GM12874 (cell line): ENCODE measurements around the gene CHRNA1.

Experiments
- TF ChIP-seq, protein P1 (sequence below): IDR thresholded peaks from 2 replicates; pipeline ENCODE4 v1.5.1; 2011; ENCODE audit warnings: low read depth, mild to moderate bottlenecking, control low read depth, low read length, moderate library complexity; ENCODE audit not compliant: insufficient read depth

Gene CHRNA1

DNA sequence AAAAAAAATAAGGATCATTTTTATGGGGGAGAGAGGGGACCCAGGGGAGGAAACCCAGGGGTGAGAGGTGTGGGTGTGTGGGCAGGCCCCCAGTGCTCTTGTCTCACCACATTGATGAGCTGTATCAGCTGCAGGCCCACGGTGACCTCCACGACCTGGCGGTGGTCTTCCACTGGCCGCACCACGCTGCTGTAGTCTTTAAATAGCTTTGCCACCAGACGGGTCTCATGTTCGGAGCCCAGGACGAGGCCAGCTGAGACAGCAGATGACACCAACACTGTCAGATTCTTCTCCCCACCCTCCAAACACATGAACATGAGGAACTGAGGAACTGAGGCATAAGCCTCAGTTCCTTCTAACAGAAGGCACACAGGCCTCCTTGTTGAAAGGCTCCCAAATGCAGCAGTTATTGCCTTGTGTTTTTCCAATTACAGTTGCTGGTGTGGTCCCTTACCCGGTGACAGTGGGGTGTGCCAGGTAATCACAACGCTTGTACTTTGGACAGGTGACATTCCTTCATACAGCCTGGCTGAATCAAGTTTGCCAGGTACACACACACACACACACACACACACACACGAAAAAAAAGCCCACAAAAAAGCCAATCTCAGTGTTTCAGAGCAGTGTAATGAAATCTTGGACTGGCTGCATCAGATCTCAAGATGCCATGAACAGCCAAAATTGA, 4.7 kb downstream of the CHRNA1 start:
- TF ChIP-seq, protein P1, sequence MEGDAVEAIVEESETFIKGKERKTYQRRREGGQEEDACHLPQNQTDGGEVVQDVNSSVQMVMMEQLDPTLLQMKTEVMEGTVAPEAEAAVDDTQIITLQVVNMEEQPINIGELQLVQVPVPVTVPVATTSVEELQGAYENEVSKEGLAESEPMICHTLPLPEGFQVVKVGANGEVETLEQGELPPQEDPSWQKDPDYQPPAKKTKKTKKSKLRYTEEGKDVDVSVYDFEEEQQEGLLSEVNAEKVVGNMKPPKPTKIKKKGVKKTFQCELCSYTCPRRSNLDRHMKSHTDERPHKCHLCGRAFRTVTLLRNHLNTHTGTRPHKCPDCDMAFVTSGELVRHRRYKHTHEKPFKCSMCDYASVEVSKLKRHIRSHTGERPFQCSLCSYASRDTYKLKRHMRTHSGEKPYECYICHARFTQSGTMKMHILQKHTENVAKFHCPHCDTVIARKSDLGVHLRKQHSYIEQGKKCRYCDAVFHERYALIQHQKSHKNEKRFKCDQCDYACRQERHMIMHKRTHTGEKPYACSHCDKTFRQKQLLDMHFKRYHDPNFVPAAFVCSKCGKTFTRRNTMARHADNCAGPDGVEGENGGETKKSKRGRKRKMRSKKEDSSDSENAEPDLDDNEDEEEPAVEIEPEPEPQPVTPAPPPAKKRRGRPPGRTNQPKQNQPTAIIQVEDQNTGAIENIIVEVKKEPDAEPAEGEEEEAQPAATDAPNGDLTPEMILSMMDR = no peak

DNA sequence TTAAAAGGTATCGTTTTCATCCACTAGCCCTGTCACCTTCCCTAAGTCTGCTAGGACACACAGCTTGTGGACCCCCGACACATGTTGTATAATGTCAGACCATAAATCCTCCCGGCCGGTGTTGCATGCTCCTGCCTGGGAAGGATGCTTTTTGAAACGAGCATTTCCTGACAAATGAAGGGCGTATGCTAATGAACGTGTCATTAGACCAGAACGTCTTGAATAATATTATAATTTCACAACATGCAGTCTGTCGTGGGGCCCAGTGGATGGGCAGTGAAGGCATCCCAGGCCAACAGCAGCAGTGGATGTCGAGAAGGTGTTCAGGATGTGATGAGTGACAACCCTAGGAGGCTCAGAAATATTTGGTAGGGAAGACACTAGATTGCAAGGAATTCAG, 7.5 kb downstream of the CHRNA1 start:
- TF ChIP-seq, protein P1 = no peak

DNA sequence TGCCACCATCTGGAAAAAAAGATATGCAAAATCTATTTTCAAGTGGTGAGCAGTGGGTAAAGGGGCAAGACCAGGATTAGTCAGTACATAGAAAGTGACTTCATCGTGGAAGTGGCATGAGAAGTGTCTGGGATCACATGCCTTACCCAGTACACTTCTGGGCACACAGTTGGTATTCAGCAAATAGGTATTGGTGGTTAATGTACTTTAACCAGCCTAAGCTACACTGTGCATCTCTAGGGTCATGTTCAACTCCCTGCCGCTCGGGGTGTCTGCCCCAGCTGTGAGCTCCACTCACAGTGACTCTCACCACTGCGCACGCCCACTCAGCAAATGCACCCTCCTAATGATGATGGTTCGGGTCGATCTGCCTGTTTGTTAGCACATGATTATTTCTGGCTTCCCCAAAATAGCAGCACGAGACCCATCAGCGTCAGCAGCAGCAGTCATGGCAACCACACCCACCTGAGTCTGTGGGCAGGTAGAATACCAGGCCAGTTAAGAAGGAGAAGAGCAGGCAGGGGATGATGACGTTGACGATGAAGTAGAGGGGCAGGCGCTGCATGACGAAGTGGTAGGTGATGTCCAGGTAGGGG, 11.1 kb downstream of the CHRNA1 start:
- TF ChIP-seq, protein P1 = no peak

DNA sequence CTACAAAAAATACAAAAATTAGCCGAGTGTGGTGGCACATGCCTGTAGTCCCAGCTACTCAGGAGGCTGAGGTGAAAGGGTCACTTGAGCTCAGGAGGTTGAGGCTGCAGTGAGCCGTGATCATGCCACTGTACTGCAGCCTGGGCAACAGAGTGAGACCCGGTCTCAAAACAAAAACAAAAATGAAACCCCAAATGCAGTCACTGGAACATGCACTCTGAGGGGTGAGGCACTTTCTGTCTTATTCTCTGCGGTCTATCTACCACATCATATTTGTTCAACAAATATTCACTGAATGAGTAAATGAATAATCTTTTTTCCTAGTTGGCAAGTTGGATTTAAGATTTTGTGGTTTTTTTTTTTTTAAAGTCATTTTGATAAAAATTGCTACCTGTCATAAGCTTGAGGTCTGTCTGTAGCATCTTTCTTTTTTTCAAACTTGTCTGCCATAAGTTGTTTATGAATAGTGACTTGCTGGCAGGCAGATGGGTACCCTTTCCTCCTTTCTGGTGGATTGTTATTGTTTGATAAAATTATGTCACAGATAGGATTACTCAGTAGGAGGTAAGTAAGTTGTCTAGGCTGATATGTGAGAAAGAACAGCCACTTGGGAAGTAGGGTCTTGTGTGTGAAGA, 11.8 kb downstream of the CHRNA1 start:
- TF ChIP-seq, protein P1 = no peak

DNA sequence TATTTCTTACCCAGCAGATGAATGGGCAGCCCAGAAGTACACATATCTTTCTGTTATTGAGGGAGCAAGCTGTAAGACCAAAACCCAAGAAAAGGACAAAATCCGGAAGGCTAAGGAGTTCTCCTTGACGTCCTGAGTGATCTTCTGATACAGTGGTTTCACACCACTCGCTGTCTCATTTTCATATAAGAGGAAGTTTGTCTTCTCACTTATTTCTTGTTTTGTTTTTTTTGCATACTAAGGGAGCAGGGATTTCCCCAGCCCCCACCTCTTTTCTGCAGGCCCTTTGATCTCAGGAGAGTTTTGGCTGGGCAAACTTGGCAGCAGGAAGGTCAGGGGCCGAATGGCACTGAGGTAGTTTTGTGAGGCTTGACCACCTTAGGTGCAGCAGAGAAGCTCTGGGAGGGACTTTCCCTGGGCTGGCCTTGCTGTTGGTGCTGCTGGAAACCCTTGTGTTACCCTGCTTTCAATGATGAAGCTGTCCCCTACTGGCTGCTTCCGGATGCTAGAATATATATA, 13.3 kb downstream of the CHRNA1 start:
- TF ChIP-seq, protein P1 = peak; percentile 2; the same call in 1 of the 2 replicates

DNA sequence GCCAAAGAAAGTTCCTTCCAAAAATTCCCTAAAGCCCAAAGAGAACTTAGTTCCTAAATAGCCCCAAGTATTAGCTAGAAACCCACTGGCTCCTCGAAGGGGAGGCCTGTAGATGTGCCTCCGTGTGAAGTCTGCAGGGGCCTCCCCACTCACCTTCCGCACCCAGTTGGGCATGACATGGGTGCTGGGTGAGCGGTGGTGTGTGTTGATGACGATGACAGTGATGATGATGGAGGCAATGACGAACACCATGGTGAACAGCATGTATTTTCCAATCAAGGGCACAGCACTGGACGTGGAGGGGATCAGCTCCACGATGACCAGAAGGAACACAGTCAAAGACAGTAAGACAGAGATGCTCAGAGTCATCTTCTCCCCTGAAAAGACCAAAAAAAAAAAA, 14.5 kb downstream of the CHRNA1 start:
- TF ChIP-seq, protein P1 = no peak

DNA sequence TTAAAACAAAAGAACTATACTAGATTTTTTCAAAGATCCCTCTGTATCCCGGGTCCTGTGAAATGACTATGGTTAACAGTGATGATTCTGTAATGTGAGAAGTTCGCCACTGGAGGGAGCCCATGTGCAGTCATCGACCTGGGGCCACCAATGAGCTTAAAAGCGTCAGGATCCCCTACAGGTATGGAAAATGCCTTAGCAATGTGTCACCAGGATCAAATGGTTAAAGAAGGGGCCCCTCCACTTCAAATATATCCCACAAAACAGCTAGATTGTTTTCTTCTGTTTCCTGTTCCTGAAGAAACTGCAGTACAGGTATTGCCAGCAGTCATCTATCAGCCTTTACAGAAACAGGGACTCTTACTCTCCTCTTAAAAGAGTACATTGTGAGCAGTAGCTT, 15.3 kb downstream of the CHRNA1 start:
- TF ChIP-seq, protein P1 = peak; percentile 69
